HK-2 (cell line): Measurements from ENCODE around the gene WNT2B.

Experiments used
- DNase-seq: peaks from one replicate; pipeline ENCODE4 v3.0.0-alpha.2; 2018; ENCODE audit not compliant: unreplicated experiment

The WNT2B gene

DNA sequence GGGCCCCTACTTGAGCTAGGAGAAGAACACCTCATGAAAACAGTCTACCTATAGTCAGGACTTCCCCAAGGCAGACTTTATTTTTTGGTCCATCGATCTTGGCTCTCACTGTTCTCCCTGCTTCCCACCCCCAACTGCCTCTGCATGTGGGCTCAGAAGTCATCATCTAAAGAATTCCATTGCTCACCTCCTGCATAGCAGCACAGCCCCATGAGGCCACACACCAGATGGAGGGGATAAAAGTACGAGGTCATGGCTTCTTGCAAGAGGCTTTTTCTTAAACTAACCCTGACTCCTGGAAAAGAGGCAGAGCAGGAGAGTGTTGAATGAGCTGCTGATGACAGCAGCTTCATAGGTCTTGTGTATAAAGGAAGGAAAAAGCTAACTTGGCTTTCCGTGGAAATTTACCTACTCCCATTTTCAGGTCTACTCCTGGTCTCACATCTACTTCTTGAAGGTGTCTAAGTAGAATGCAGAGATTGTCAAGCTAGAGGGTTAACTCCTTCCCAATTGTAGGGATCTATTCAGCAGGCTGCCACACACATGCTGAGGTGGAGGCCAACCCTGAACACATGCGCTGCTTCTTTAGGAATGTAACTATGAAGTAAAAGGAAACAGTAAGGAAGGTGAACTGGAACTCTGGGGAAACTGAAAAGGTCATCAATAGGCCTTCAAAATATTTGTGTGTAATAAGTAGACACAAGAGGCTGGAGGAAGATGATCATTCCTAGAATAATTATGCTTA lies 18.7 kb downstream of the WNT2B start:
- peak; percentile 56 for DNase-seq

- DNase-seq = no peak
These were observed 19.3 kb downstream of the WNT2B start for GRCh38 chr1:112528076-112528475.

- no peak for DNase-seq
These were observed 20.5 kb downstream of the WNT2B start for GRCh38 chr1:112529301-112529700.

GRCh38 chr1:112530832-112531231 lies 22.1 kb downstream of the WNT2B start:
- DNase-seq = no peak

DNA sequence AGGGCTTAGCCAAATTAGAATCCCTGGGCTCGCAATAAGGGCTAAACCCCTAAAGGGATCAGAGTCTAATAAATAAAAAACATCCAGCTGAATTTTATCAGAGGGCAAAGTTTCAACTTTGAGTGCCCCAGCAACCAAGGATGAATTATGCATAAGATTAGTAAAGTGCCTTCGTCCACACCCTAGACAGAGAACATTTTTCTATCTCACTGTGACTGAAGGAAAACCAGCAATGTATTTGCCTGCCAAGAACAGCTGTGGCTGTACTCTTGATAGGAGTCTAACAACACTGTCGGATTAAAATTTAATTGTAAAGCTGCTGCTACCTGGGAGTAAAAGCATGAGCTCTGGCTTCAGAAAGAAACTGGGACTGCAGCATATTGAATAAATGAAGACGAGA lies 23.3 kb downstream of the WNT2B start:
- no peak for DNase-seq

DNA sequence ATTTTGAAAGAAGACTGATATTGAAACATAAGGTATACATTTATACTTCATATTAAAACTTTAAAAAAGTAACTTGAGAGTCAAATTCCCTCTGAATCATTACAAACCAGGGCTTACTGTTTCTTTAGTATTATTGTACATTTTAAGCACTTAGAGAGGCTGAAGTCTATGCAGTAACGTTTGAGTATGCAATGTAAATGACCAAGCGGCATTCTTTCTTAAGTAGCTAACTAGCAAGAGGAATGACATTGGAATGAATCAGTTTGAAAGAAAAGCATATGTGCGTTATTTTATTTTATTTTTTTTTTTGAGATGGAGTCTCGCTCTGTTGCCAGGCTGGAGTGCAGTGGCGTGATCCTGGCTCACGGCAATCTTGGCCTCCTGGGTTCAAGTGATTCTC lies 24.3 kb downstream of the WNT2B start:
- no peak for DNase-seq

DNA sequence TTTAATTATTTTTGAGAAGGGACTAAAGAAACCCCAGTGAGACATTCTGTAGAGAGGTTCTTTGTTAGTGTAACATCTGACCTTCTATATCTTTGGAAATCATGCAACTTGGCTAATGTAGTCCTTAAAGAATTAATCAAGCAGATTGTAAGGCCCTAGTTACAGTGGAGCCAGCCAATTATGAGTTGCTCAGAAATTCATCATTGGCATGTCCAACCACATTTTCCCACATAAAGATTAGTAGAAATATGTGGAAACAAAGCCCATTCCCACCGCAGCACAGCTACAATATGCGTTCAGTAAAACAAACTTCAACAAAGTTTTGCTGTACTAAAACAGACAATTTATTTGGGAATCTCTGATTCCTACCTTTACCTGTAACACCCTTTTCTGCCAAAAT lies 27.8 kb downstream of the WNT2B start:
- DNase-seq = no peak

GRCh38 chr1:112537456-112537855 lies 28.7 kb downstream of the WNT2B start:
- no peak for DNase-seq

DNA sequence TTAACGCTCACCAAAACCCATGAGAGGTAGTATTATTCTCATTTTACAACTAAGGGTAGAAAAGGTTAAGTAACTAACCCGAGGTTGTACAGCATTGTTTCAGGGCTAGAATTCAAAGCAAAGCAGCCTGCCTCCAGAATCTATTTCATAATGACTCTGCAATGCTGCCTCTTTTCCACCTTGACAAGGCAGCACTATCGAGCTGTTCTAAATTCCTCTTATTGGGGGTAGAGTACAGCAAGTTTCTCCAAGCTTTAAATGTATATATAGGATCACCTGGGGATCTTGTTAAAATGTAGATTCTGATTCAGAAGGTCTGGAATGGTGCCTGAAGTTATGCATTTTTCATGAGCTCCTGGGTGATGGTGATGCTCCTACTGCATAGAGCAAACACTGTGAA lies 30.1 kb downstream of the WNT2B start:
- DNase-seq = no peak

- DNase-seq = no peak
These were observed 31.5 kb downstream of the WNT2B start for GRCh38 chr1:112540226-112540794.

GRCh38 chr1:112541299-112541698 lies 32.5 kb downstream of the WNT2B start:
- DNase-seq = no peak

DNA sequence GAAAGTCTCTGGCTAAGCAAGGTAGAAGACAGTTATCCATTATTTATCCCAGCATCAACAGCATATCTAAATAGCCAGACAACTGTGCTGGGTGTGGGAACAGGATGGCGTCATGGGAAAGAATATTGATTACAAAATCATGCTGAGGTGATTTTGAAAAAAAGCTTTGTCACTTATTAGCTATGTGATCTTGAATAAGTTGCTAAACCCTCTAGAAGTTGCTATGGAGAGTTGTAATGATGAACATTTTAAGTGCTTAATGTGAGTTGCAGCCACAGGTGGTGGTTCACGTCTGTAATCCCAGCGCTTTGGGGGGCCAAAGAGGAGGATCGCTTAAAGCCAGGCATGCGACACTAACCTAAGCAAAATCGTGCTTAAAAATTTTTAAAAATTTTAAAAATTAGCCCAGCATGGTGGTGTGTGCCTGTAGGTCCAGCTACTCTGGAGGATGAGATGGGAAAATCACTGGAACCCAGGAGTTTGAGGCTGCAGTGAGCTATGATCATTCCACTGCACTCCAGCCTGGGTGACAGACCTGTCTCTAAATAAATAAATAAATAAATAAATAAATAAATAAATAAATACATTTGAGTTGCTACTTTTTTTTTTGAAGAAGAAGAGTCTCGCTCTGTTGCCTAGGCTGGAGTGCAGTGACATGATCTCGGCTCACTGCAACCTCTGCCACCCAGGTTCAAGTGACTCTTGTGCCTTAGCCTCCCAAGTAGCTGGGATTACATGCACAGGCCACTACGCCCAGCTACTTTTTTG lies 33.6 kb downstream of the WNT2B start:
- DNase-seq = no peak

DNA sequence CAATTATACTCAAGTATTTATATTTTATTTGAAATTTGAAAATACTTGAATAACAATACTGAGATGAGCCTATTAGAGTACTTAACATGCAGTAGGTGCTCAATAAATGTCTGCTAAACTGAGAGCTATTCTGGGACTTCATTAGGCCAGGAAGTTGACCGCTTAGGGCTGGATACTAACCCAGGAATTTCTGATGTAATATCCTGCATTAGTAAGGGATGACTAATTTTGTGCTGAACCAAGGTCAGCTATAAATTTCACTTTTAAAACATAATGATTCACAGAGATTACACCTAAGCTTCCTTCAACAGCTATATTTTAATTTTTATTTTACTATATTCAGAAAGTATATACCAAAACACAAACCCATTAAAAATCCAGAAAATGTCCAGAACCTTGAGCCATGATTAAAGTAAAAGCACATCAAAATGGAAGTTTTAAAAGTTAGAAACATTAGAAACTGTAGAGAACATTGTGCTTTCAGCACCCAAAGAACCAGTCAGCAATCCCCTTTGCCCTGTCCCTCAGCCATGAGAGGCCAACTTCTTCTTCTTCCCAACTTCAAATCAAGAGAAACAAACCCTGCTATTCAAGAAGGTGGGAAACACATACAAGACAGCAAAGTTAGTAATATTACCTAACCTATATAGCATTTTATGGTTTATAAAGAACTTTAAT lies 35.4 kb downstream of the WNT2B start:
- DNase-seq = no peak

- DNase-seq = no peak
These were observed 36.0 kb downstream of the WNT2B start for GRCh38 chr1:112544751-112545150.

DNA sequence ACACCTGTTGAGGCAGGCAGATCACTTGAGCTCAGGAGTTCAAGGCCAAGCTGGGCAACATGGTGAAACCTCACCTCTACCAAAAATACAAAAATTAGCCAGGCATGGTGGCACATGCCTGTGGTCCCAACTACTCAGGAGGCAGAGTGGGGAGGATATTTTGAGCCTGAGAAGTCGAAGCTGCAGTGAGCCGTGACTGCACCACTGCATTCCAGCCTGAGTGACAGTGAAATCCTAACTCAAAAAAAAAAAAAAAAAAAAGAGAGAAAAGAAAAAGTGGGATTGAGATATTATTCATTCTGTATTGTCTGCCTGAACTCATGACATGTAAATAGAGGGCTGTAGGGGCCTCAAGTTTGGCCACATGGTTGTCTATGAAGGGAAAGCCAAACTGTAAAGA lies 37.3 kb downstream of the WNT2B start:
- peak; percentile 77 for DNase-seq

GRCh38 chr1:112548547-112548946 lies 39.8 kb downstream of the WNT2B start:
- DNase-seq = no peak

GRCh38 chr1:112549590-112549989 lies 40.8 kb downstream of the WNT2B start:
- no peak for DNase-seq

DNA sequence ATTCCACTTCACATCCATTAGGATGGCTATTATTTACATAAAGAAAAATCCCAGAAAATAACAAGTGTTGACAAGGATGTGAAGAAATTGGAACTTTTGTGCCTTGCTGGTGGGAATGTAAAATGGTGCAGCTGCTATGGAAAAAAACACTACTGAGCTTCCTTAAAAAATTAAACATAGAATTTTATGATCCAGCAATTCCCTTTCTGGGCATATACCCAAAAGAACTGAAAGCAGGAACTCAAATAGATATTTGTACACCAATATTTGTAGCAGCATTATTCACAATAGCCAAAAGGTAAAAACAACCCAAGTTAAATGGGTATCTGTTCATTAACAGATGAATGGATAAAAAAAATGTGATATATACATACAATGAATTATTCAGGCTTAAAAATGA lies 45.6 kb downstream of the WNT2B start:
- DNase-seq = no peak

- no peak for DNase-seq
These were observed 48.6 kb downstream of the WNT2B start for GRCh38 chr1:112557385-112557784.

- DNase-seq = no peak
These were observed 49.9 kb downstream of the WNT2B start for GRCh38 chr1:112558634-112559033.

DNA sequence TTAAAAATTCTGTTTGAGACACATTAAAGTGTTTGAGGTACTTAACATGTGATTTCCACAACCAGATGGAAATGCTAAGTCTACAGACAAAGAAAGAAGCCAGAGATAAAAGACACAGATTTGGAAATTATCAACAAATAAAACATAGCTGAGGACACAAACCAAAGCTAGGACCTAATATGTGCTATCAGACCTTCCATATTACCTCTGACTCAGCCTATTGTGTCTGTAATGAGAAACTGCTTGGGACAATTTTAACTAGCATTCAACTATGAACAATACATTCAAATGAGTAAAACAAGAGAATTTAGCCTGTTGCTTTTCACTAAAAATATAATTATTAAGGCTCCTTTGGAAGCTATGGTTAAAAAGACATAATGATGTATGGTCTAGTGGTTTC lies 54.6 kb downstream of the WNT2B start:
- no peak for DNase-seq

DNA sequence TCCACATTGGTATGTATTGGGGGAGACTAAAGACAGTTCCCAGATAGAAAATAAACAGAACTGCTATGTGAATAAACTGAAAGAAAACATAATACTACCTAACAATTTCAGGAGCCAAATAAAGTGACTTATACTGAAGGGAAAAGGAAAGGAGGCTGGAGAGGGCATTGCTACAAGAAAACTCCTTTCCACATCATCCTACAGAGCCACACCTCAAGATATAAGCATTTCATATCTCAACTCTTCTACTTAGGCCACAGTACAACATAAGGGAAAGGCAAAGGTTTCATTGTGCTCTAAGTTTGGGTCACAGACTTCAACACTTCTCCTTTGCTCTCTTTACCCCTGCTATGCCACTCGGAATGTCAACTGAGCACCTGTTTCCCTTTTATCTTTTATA lies 55.3 kb downstream of the WNT2B start:
- DNase-seq = no peak

- no peak for DNase-seq
These were observed 57.0 kb downstream of the WNT2B start for GRCh38 chr1:112565800-112566199.
